Kidney capillary endothelial cell (primary cell): Measurements from ENCODE around the gene SNX15.
A peak's percentile ranks its signal among the peaks of the same experiment; 100 is the strongest.

Experiments
- DNase-seq: peaks from one replicate; pipeline ENCODE4 v3.0.0-alpha.2; 2018; ENCODE audit warnings: low spot score

The SNX15 gene

GRCh38 chr11:65056999-65057398 lies 29.8 kb downstream of the SNX15 start:
- DNase-seq, result no peak

GRCh38 chr11:65057526-65057925 lies 30.3 kb downstream of the SNX15 start:
- DNase-seq, result no peak

- no peak for DNase-seq
Measured at GRCh38 chr11:65058012-65058411, 30.8 kb downstream of the SNX15 start.

- DNase-seq, result no peak
Measured at GRCh38 chr11:65058419-65059054, 31.3 kb downstream of the SNX15 start, which contains the start of gene NAALADL1. NAALADL1 (minus strand) TSS chr11:65058553; CDS start chr11:65058521, 32 bp downstream.

- no peak for DNase-seq
Measured at GRCh38 chr11:65059523-65059922, 32.3 kb downstream of the SNX15 start.

GRCh38 chr11:65059959-65060824 lies 33.0 kb downstream of the SNX15 start:
- no peak for DNase-seq

GRCh38 chr11:65060913-65061408 lies 33.7 kb downstream of the SNX15 start:
- no peak for DNase-seq

GRCh38 chr11:65063532-65063931 lies 36.3 kb downstream of the SNX15 start:
- DNase-seq, result no peak

- no peak for DNase-seq
Measured at GRCh38 chr11:65064847-65065240, 37.6 kb downstream of the SNX15 start.

GRCh38 chr11:65065851-65066250 lies 38.6 kb downstream of the SNX15 start:
- DNase-seq, result no peak

GRCh38 chr11:65066315-65066714 lies 39.1 kb downstream of the SNX15 start:
- no peak for DNase-seq

- DNase-seq, result no peak
Measured at GRCh38 chr11:65066805-65067291, 39.6 kb downstream of the SNX15 start.

- no peak for DNase-seq
Measured at GRCh38 chr11:65067446-65067845, 40.2 kb downstream of the SNX15 start.

- DNase-seq, result no peak
Measured at GRCh38 chr11:65069217-65069616, 42.0 kb downstream of the SNX15 start.

GRCh38 chr11:65071907-65072630 lies 44.8 kb downstream of the SNX15 start:
- DNase-seq, result no peak

GRCh38 chr11:65072631-65072966 lies 45.4 kb downstream of the SNX15 start:
- no peak for DNase-seq

- no peak for DNase-seq
Measured at GRCh38 chr11:65077451-65077850, 50.2 kb downstream of the SNX15 start.

- DNase-seq, result peak; percentile 26
Measured at GRCh38 chr11:65078151-65078550, 50.9 kb downstream of the SNX15 start.

- DNase-seq, result no peak
Measured at GRCh38 chr11:65078786-65079342, 51.6 kb downstream of the SNX15 start.

GRCh38 chr11:65083134-65083833 lies 56.0 kb downstream of the SNX15 start:
- no peak for DNase-seq

GRCh38 chr11:65083834-65084597 lies 56.8 kb downstream of the SNX15 start, which contains the start of the genes CDCA5 and ZFPL1:
CDCA5 (minus strand) TSS chr11:65084040; CDS start chr11:65083978, 62 bp downstream.
ZFPL1 (plus strand) TSS chr11:65084222; CDS start chr11:65084699, 477 bp downstream.
- peak; percentile 92 for DNase-seq
